GM10266 (cell line): ENCODE results near the gene NISCH.

Source experiments
- DNase-seq: peaks from one replicate; pipeline ENCODE4 v3.0.0; 2012; ENCODE audit errors: extremely low spot score
- CTCF ChIP-seq: IDR thresholded peaks from 2 replicates; pipeline ENCODE4 v1.5.1; 2012; ENCODE audit warnings: mild to moderate bottlenecking, low read depth; ENCODE audit not compliant: control insufficient read depth, insufficient read depth; ENCODE audit errors: missing control alignments

Gene NISCH

GRCh38 chr3:52440249-52440551 lies 15.2 kb upstream of the NISCH start:
- no peak for TF ChIP-seq CTCF
- no peak for DNase-seq

GRCh38 chr3:52440671-52441070 lies 14.7 kb upstream of the NISCH start:
- TF ChIP-seq CTCF: no peak
- no peak for DNase-seq

- no peak for TF ChIP-seq CTCF
- DNase-seq: no peak
These were observed 14.2 kb upstream of the NISCH start for GRCh38 chr3:52441091-52441771.

GRCh38 chr3:52441772-52442332 lies 13.6 kb upstream of the NISCH start:
- DNase-seq: no peak
- TF ChIP-seq CTCF: no peak

- no peak for DNase-seq
- no peak for TF ChIP-seq CTCF
These were observed 12.8 kb upstream of the NISCH start for GRCh38 chr3:52442409-52443267.

- DNase-seq: no peak
- no peak for TF ChIP-seq CTCF
These were observed 12.2 kb upstream of the NISCH start for GRCh38 chr3:52443268-52443610.
